Measurements from ENCODE around the gene BDKRB1.

GRCh38 chr14:96269359-96269710 lies 13.3 kb downstream of the BDKRB1 start:
- no peak for TF ChIP-seq POLR2AphosphoS5 (IDR thresholded peaks at IDR 0.05; ENCODE audit: low read depth, low read length)
- TF ChIP-seq REST (IDR thresholded peaks at IDR 0.05; ENCODE audit: insufficient read depth in 1 of 2, low read depth in 2 of 2, low read length in 2 of 2) = no peak
- TF ChIP-seq TAF1 (IDR thresholded peaks at IDR 0.05; ENCODE audit: borderline replicate concordance, insufficient read depth, low read length) = no peak
- no peak for TF ChIP-seq SIN3A (IDR thresholded peaks at IDR 0.05; ENCODE audit: borderline replicate concordance, insufficient read depth, low read length)
- TF ChIP-seq FOXP2 (optimal IDR thresholded peaks at IDR 0.05; ENCODE audit: borderline replicate concordance, extremely low read depth, extremely low read length, insufficient read depth) = no peak

Measured in PFSK-1 (cell line).